ENCODE measurements around the gene ATP4A.

GRCh38 chr19:35501684-35502083 is 61.8 kb downstream of the ATP4A start:
- TF ChIP-seq ZNF70 (CRISPR knock-in tag; IDR thresholded peaks at IDR 0.05) (no peak), ZC3H10 (CRISPR knock-in tag; IDR thresholded peaks at IDR 0.05) (no peak), ARNTL (CRISPR knock-in tag; IDR thresholded peaks at IDR 0.05; ENCODE audit: borderline replicate concordance, low read depth) (no peak), ZNF8 (CRISPR knock-in tag; IDR thresholded peaks at IDR 0.05) (no peak)

Data from SK-N-SH treated with all-trans-retinoic acid at 6 μM for 48 hours (cell line).